ENCODE measurements around the gene SSRP1. TPM values are rescaled to one million over a fixed set of nuclear protein-coding genes. Genes with fewer than 3 reads are reported as not detected.

SSRP1 gene
- total RNA-seq, 4 donors from 2014 or later: 41.3 to 78.7 (median 56.5) TPM

- TF ChIP-seq, protein P1, sequence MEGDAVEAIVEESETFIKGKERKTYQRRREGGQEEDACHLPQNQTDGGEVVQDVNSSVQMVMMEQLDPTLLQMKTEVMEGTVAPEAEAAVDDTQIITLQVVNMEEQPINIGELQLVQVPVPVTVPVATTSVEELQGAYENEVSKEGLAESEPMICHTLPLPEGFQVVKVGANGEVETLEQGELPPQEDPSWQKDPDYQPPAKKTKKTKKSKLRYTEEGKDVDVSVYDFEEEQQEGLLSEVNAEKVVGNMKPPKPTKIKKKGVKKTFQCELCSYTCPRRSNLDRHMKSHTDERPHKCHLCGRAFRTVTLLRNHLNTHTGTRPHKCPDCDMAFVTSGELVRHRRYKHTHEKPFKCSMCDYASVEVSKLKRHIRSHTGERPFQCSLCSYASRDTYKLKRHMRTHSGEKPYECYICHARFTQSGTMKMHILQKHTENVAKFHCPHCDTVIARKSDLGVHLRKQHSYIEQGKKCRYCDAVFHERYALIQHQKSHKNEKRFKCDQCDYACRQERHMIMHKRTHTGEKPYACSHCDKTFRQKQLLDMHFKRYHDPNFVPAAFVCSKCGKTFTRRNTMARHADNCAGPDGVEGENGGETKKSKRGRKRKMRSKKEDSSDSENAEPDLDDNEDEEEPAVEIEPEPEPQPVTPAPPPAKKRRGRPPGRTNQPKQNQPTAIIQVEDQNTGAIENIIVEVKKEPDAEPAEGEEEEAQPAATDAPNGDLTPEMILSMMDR (IDR thresholded peaks at IDR 0.05; ENCODE audit: low read depth): no peak
Measured at GRCh38 chr11:57311109-57311936, 24.4 kb downstream of the SSRP1 start.

GRCh38 chr11:57310630-57311086 lies 25.0 kb downstream of the SSRP1 start:
- TF ChIP-seq, protein P1 (IDR thresholded peaks at IDR 0.05; ENCODE audit: low read depth): no peak

GRCh38 chr11:57310091-57310490 lies 25.6 kb downstream of the SSRP1 start:
- TF ChIP-seq, protein P1 (IDR thresholded peaks at IDR 0.05; ENCODE audit: low read depth): no peak

- TF ChIP-seq, protein P1 (IDR thresholded peaks at IDR 0.05; ENCODE audit: low read depth): no peak
Measured at GRCh38 chr11:57309106-57310059, 26.3 kb downstream of the SSRP1 start.

GRCh38 chr11:57308426-57309060 lies 27.1 kb downstream of the SSRP1 start:
- TF ChIP-seq, protein P1 (IDR thresholded peaks at IDR 0.05; ENCODE audit: low read depth): no peak

GRCh38 chr11:57307666-57308270 lies 27.9 kb downstream of the SSRP1 start:
- TF ChIP-seq, protein P1 (IDR thresholded peaks at IDR 0.05; ENCODE audit: low read depth): no peak
